Measurements from ENCODE around the gene LSS. TPM values are rescaled to one million over a fixed set of nuclear protein-coding genes. Genes with fewer than 3 reads are reported as not detected.

The LSS gene
- total and polyA plus RNA-seq, 2 donors (not counting 3 experiments of a cell fraction or from before 2014, with no cell fraction given), result 120 to 141 TPM

DNA sequence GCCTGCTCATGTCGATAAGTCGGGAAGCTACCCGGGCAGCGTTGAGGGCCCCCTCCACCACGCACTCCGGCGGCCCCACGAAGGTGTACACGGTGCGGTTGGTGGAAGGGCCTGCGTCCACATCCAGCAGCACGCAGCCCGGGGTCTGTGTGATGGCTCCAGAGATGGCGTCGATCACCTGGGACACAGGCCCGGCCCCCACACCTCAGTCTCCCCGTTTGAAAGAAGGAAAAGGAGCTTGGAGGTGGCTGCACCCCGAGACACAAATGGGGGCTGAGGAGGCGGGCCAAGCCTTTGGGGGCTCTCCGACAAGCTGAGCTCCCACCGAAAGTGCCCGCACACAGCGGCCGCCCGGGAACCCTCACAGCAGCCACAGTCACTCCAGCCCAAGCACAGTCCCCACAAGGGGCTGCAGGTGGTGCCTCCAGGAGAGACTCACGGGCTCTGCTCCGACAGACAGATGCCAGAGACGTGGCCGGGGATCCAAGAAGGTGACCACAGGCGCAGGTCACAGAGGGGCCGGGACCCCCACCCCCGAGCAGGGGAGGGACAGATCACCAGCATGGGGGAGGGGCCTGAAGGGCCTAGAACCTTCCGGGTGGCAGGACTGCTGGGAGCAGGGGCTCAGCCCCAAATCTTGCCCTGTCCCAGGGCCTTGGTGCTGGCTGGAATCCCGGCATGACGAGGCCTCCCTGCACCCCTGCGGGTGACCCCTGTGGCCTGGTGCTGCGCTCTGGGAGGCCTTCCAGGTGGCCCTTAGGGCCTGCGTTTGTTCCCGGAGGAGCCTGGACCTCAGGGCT, 74.2 kb downstream of the LSS start:
- dilution Hi-C loops (cut with MboI; ENCODE audit: extremely low pct_ligation_motif_present, low sequenced_read_pairs), result no loop called here
- Histone ChIP-seq H3K9me1 (replicated peaks; ENCODE audit: control insufficient read depth, extremely low read depth, insufficient read depth, low read length) (no peaks in the 10 kb centered on the region), H3K4me2 (ENCODE audit: insufficient read depth, low read length) (no peak overlapping the region), H3K27me3 (ENCODE audit: control insufficient read depth in 2 of 2, insufficient read depth in 2 of 2, low read length in 2 of 2) (no peaks in the 10 kb centered on the region), H2AFZ (ENCODE audit: low read depth, low read length) (no peak overlapping the region), H3K9me3 (replicated peaks; ENCODE audit: control insufficient read depth, insufficient read depth, low read length) (no peaks in the 10 kb centered on the region), H3K4me3 (replicated peaks in 1 of 3; ENCODE audit: insufficient read depth in 1 of 3, low read depth in 1 of 3, low read length in 3 of 3) (no peak overlapping the region), H3K79me2 (ENCODE audit: control insufficient read depth, insufficient read depth, low read length) (no peaks in the 10 kb centered on the region), H4K20me1 (replicated peaks; ENCODE audit: control insufficient read depth, extremely low read depth, insufficient read depth, low read length) (no peaks in the 10 kb centered on the region), H3K36me3 (ENCODE audit: control insufficient read depth in 2 of 2, extremely low read depth in 1 of 2, insufficient read depth in 2 of 2, low read length in 2 of 2) (no peaks in the 10 kb centered on the region), H3K27ac (ENCODE audit: insufficient read depth, low read depth, low read length) (no peak overlapping the region), H3K4me1 (ENCODE audit: control insufficient read depth, extremely low read depth, insufficient read depth, low read length) (no peaks in the 10 kb centered on the region), H3K9ac (replicated peaks; ENCODE audit: extremely low read depth, insufficient read depth, low read length) (no peak overlapping the region)
- TF ChIP-seq POLR2AphosphoS5 (IDR thresholded peaks at IDR 0.05; ENCODE audit: insufficient read depth, low read depth, low read length), result no peak
- TF ChIP-seq JUN (IDR thresholded peaks at IDR 0.05; ENCODE audit: borderline replicate concordance, insufficient read depth, insufficient read length, low read depth), result no peak
- TF ChIP-seq EZH2 (IDR thresholded peaks at IDR 0.05; ENCODE audit: borderline replicate concordance, low read depth, low read length, severe bottlenecking), result no peak
- TF ChIP-seq POLR2A (IDR thresholded peaks at IDR 0.05; ENCODE audit: low read depth, low read length), result no peak
- no peak for TF ChIP-seq MYC (IDR thresholded peaks at IDR 0.05; ENCODE audit: low read depth, low read length)
- no peak for TF ChIP-seq FOS (IDR thresholded peaks at IDR 0.05; ENCODE audit: borderline replicate concordance, insufficient read depth, low read length)
- TF ChIP-seq MAX (IDR thresholded peaks at IDR 0.05; ENCODE audit: insufficient read depth, insufficient read length), result no peak
- TF ChIP-seq, protein P1, sequence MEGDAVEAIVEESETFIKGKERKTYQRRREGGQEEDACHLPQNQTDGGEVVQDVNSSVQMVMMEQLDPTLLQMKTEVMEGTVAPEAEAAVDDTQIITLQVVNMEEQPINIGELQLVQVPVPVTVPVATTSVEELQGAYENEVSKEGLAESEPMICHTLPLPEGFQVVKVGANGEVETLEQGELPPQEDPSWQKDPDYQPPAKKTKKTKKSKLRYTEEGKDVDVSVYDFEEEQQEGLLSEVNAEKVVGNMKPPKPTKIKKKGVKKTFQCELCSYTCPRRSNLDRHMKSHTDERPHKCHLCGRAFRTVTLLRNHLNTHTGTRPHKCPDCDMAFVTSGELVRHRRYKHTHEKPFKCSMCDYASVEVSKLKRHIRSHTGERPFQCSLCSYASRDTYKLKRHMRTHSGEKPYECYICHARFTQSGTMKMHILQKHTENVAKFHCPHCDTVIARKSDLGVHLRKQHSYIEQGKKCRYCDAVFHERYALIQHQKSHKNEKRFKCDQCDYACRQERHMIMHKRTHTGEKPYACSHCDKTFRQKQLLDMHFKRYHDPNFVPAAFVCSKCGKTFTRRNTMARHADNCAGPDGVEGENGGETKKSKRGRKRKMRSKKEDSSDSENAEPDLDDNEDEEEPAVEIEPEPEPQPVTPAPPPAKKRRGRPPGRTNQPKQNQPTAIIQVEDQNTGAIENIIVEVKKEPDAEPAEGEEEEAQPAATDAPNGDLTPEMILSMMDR (IDR thresholded peaks at IDR 0.05; ENCODE audit: extremely low read depth in 1 of 2, insufficient read depth in 1 of 2, low read depth in 1 of 2, low read length in 2 of 2), result no peak
- no peak for TF ChIP-seq GATA2 (IDR thresholded peaks at IDR 0.05; ENCODE audit: insufficient read depth, insufficient read length, low read depth, low read length)
- DNase-seq (ENCODE audit: low read depth, low spot score) (no peak), FAIRE-seq (no peak)
- POLR2A ChIA-PET, result no interaction called here
- intact Hi-C loops (cut with micrococcal nuclease), result loop anchor here (5.0 kb wide), 1 partner anchor 33 kb away; no protein-coding TSS in a partner anchor
- no TSS peak for BruUV-seq (replicated peaks)
- CTCF ChIA-PET, result interaction anchor here (1.2 to 4.0 kb wide), 3 partner anchors 11 to 152 kb away, joined by 3 to 39 read pairs (median 11); no protein-coding TSS in a partner anchor

Data from endothelial cell of umbilical vein (primary cell).